GM12878 (cell line): ENCODE data around the gene HOXA10.
A peak's percentile ranks its signal among the peaks of the same experiment; 100 is the strongest.

Experiments used
- BRCA1 ChIP-seq: IDR thresholded peaks from 2 replicates; pipeline ENCODE4 v1.6.1; 2011; ENCODE audit warnings: low read depth, low read length, improper control_type of control experiment
- CBFB ChIP-seq: IDR thresholded peaks from 2 replicates; pipeline ENCODE4 v1.6.1; 2016; ENCODE audit warnings: antibody characterized with exemption, low read depth
- CHD4 ChIP-seq: fragments of 200-600 bp; sonication (generic); IDR thresholded peaks from 2 replicates; pipeline ENCODE4 v1.6.1; 2016; ENCODE audit warnings: mild to moderate bottlenecking
- CTCF ChIP-seq, 3 experiments: IDR thresholded peaks in 2 of 3; conservative IDR thresholded peaks in 1 of 3; 2 replicates each; pipeline ENCODE4 v1.5.1; 2011; ENCODE audit warnings: low read depth in 3 of 3, low read length in 3 of 3, mild to moderate bottlenecking in 3 of 3, control low read depth in 2 of 3, moderate library complexity in 2 of 3, inconsistent platforms in 1 of 3, mixed read lengths in 1 of 3; ENCODE audit not compliant: control insufficient read depth in 2 of 3, insufficient read depth in 1 of 3; ENCODE audit errors: extremely low read depth in 1 of 3
- EP300 ChIP-seq, 2 experiments: fragments of 150-350 bp in 1 of 2; IDR thresholded peaks; 2 replicates each; pipeline ENCODE4 v1.6.1; 2011 to 2012; ENCODE audit warnings: low read depth in 2 of 2, low read length in 2 of 2, borderline replicate concordance in 1 of 2, improper control_type of control experiment in 1 of 2, inconsistent platforms in 1 of 2; ENCODE audit not compliant: control insufficient read depth in 1 of 2
- EZH2 ChIP-seq: IDR thresholded peaks from 2 replicates; pipeline ENCODE4 v1.6.1; 2012; ENCODE audit warnings: low read depth, mild to moderate bottlenecking, control low read depth, inconsistent platforms, low read length, borderline replicate concordance; ENCODE audit not compliant: control insufficient read depth
- HDGF ChIP-seq: fragments of 450-650 bp; IDR thresholded peaks from 2 replicates; pipeline ENCODE4 v1.6.1; 2016; ENCODE audit warnings: antibody characterized with exemption
- RAD21 ChIP-seq: IDR thresholded peaks from 2 replicates; pipeline ENCODE4 v1.6.1; 2011; ENCODE audit warnings: mild to moderate bottlenecking, low read depth, low read length, moderate library complexity; ENCODE audit not compliant: insufficient read depth
- SREBF2 ChIP-seq: IDR thresholded peaks from 2 replicates; pipeline ENCODE4 v1.6.1; 2012; ENCODE audit warnings: mild to moderate bottlenecking, low read length
- SUZ12 ChIP-seq: fragments of 200-600 bp; sonication (generic); IDR thresholded peaks from one replicate; pipeline ENCODE4 v1.6.1; 2018; ENCODE audit warnings: antibody characterized with exemption, mild to moderate bottlenecking; ENCODE audit not compliant: unreplicated experiment
- YBX1 ChIP-seq: fragments of 450-650 bp; IDR thresholded peaks from 2 replicates; pipeline ENCODE4 v1.6.1; 2016; ENCODE audit warnings: antibody characterized with exemption

GRCh38 chr7:27198871-27199801 lies 25.0 kb upstream of the HOXA10 start:
- TF ChIP-seq SUZ12, result peak; percentile 72
- TF ChIP-seq CHD4, result no peak
- TF ChIP-seq BRCA1, result no peak
- TF ChIP-seq CTCF (IDR thresholded peaks at IDR 0.05 in 2 of 3, conservative IDR thresholded peaks at IDR 0.05 in 1 of 3; ENCODE audit: control insufficient read depth in 2 of 3, extremely low read depth in 1 of 3, insufficient read depth in 1 of 3, low read depth in 3 of 3, low read length in 3 of 3), result no peak
- no peak for TF ChIP-seq YBX1
- no peak for TF ChIP-seq HDGF
- no peak for TF ChIP-seq RAD21
- no peak for TF ChIP-seq CBFB
- no peak for TF ChIP-seq EP300 (IDR thresholded peaks at IDR 0.05; ENCODE audit: borderline replicate concordance in 1 of 2, control insufficient read depth in 1 of 2, low read depth in 2 of 2, low read length in 2 of 2)
- TF ChIP-seq EZH2, result no peak
- no peak for TF ChIP-seq SREBF2
